ENCODE results near the gene PRPF39. TPM values are rescaled to one million over a fixed set of nuclear protein-coding genes. Genes with fewer than 3 reads are reported as not detected.
A peak's percentile ranks its signal among the peaks of the same experiment; 100 is the strongest.

The PRPF39 gene
- total and polyA plus RNA-seq, 2 of the 13 experiments (the other 11 are each of a cell fraction or from before 2014, with no cell fraction given): 44.2 to 65.0 TPM

DNA sequence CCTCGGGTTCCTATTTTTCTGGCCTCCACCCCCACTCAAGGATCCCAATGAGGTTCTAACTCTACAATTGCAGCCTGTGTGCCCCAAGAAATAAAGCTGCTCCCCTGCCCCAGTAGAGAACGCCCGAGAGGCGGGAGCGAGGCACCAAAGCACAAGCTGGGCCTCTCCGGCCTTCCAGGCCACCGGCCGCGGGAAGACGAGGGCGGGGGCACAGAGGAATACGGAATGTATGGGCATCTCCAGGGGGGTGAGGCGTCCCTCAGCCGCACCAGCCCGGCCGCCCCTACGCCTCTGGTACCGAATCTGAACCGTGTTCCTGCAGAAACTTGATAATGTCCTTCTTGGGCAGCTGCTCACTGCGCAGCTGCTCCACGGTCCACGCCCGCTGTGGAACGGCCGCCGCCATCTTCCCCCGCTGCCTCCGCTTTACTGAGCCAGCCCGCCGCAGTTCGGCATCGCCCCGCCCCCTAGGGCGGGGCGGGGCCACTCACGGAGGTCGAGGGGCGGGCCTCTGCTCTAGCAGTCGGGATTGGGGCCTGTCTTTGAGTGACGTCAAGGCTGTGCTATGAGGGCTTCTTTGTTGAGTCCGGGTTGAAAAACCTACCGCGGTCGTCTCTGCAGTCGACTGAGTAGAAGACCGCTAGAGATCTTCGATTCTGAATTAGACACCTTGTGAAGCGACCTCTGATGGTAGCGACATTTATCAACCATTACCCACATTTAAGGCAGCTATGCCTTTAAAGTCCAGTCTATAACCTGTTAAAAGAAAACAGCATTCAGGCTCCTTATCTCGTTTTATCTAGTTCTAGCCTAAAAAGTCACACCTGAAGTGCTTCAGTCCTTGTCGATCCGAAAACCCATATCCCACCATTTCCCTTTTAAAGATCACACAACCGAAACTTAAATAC lies 50.4 kb downstream of the PRPF39 start, which contains the start of gene FKBP3 (continued):
- TF ChIP-seq ZNF574 (CRISPR knock-in tag; IDR thresholded peaks at IDR 0.05): peak; percentile 61
- peak; percentile 88 for TF ChIP-seq XRCC5 (optimal IDR thresholded peaks at IDR 0.05; ENCODE audit: low read length)
- TF ChIP-seq XBP1 (CRISPR knock-in tag; IDR thresholded peaks at IDR 0.05): no peak
- no peak; the same call in 1 of the 2 replicates for TF ChIP-seq TARDBP (CRISPR knock-in tag; IDR thresholded peaks at IDR 0.05)
- TF ChIP-seq ZMYM4 (CRISPR knock-in tag; IDR thresholded peaks at IDR 0.05): peak; percentile 80
- peak; percentile 70 to 85; a peak in 3 of 4 replicates for TF ChIP-seq HMGXB4 (CRISPR knock-in tag; IDR thresholded peaks at IDR 0.05; ENCODE audit: borderline replicate concordance in 1 of 2, low read depth in 1 of 2)
- peak; percentile 76 for TF ChIP-seq ESRRA (CRISPR knock-in tag; IDR thresholded peaks at IDR 0.05; ENCODE audit: low read depth)
- peak; percentile 60; the same call in 1 of the 2 replicates for TF ChIP-seq ZNF441 (CRISPR knock-in tag; IDR thresholded peaks at IDR 0.05; ENCODE audit: borderline replicate concordance)
- TF ChIP-seq ZNF326 (CRISPR knock-in tag; IDR thresholded peaks at IDR 0.05; ENCODE audit: borderline replicate concordance): no peak
- TF ChIP-seq HIC2 (CRISPR knock-in tag; IDR thresholded peaks at IDR 0.05; ENCODE audit: low read depth): no peak; the same call in 1 of the 2 replicates
- TF ChIP-seq, protein P1, sequence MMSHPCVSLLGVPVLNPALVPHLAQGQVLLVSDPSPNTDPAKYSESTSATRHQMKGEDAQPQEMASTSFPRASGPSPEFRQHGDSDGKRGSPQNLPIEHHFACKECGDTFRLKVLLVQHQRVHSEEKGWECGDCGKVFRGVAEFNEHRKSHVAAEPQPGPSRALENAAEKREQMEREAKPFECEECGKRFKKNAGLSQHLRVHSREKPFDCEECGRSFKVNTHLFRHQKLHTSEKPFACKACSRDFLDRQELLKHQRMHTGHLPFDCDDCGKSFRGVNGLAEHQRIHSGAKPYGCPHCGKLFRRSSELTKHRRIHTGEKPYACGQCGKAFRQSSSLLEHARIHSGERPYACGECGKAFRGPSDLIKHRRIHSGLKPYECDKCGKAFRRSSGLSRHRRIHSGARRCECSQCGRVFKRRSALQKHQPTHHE (CRISPR knock-in tag; IDR thresholded peaks at IDR 0.05; ENCODE audit: borderline replicate concordance): no peak
- TF ChIP-seq CCDC6 (CRISPR knock-in tag; IDR thresholded peaks at IDR 0.05): 0 out of 2 replicates have a peak, but pooled peaks have one; percentile 65
- peak; percentile 72 for TF ChIP-seq HNRNPLL (IDR thresholded peaks at IDR 0.05; ENCODE audit: low read depth, low read length, poor library complexity, severe bottlenecking)
- TF ChIP-seq CHD2 (IDR thresholded peaks at IDR 0.05; ENCODE audit: low read depth, low read length): 0 out of 2 replicates have a peak, but pooled peaks have one; percentile 33
- TF ChIP-seq, protein P2, sequence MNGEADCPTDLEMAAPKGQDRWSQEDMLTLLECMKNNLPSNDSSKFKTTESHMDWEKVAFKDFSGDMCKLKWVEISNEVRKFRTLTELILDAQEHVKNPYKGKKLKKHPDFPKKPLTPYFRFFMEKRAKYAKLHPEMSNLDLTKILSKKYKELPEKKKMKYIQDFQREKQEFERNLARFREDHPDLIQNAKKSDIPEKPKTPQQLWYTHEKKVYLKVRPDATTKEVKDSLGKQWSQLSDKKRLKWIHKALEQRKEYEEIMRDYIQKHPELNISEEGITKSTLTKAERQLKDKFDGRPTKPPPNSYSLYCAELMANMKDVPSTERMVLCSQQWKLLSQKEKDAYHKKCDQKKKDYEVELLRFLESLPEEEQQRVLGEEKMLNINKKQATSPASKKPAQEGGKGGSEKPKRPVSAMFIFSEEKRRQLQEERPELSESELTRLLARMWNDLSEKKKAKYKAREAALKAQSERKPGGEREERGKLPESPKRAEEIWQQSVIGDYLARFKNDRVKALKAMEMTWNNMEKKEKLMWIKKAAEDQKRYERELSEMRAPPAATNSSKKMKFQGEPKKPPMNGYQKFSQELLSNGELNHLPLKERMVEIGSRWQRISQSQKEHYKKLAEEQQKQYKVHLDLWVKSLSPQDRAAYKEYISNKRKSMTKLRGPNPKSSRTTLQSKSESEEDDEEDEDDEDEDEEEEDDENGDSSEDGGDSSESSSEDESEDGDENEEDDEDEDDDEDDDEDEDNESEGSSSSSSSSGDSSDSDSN (CRISPR knock-in tag; IDR thresholded peaks at IDR 0.05): peak; percentile 89
- no peak for TF ChIP-seq ZBTB3 (CRISPR knock-in tag; IDR thresholded peaks at IDR 0.05; ENCODE audit: borderline replicate concordance, low read depth)

Measured in HepG2 (cell line).